MM.1S (cell line): Measurements from ENCODE around the gene C5orf15.

Experiments
- DNase-seq: peaks from one replicate; pipeline ENCODE4 v3.0.0-alpha.2; 2015
- H2AFZ ChIP-seq: fragments of 300-600 bp; sonication (generic); 2 replicates; pipeline ENCODE4 v1.6.0; 2016; ENCODE audit warnings: antibody characterized with exemption, low read length
- H3F3A ChIP-seq: fragments of 300-600 bp; sonication (generic); 2 replicates; pipeline ENCODE4 v1.6.1; 2016; ENCODE audit warnings: mild to moderate bottlenecking, antibody characterized with exemption, low read length, moderate library complexity, mixed read lengths; ENCODE audit not compliant: insufficient read depth
- H3K27ac ChIP-seq: fragments of 300-600 bp; sonication (generic); 2 replicates; pipeline ENCODE4 v1.5.1; 2016; ENCODE audit warnings: mild to moderate bottlenecking, low read length
- H3K27me3 ChIP-seq: fragments of 300-600 bp; sonication (generic); replicated peaks from 2 replicates; pipeline ENCODE4 v1.6.0; 2016; ENCODE audit warnings: low read length; ENCODE audit not compliant: insufficient read depth
- H3K36me3 ChIP-seq: fragments of 300-600 bp; sonication (generic); replicated peaks from 2 replicates; pipeline ENCODE4 v1.6.1; 2016; ENCODE audit warnings: mild to moderate bottlenecking, low read length, mixed read lengths; ENCODE audit not compliant: insufficient read depth
- H3K4me1 ChIP-seq: fragments of 300-600 bp; sonication (generic); 2 replicates; pipeline ENCODE4 v1.6.1; 2016; ENCODE audit warnings: low read length, mixed read lengths
- H3K4me2 ChIP-seq: fragments of 300-600 bp; sonication (generic); 2 replicates; pipeline ENCODE4 v1.6.0; 2016; ENCODE audit warnings: low read depth, low read length
- H3K4me3 ChIP-seq: fragments of 300-600 bp; sonication (generic); 2 replicates; pipeline ENCODE4 v1.5.1; 2016; ENCODE audit warnings: low read length, mixed read lengths
- H3K79me2 ChIP-seq: fragments of 300-600 bp; sonication (generic); 2 replicates; pipeline ENCODE4 v1.6.1; 2016; ENCODE audit warnings: mixed run types, low read length, mixed read lengths
- H3K9ac ChIP-seq: fragments of 300-600 bp; sonication (generic); 2 replicates; pipeline ENCODE4 v1.6.1; 2016; ENCODE audit warnings: low read length, mixed read lengths
- H3K9me2 ChIP-seq: fragments of 300-600 bp; sonication (generic); replicated peaks from 2 replicates; pipeline ENCODE4 v1.6.1; 2016; ENCODE audit warnings: mild to moderate bottlenecking, low read length, mixed read lengths; ENCODE audit not compliant: insufficient read depth
- H3K9me3 ChIP-seq: fragments of 300-600 bp; sonication (generic); replicated peaks from 2 replicates; pipeline ENCODE4 v1.6.1; 2016; ENCODE audit warnings: mild to moderate bottlenecking, low read length, mixed read lengths; ENCODE audit not compliant: insufficient read depth
- H4K20me1 ChIP-seq: fragments of 300-600 bp; sonication (generic); 2 replicates; pipeline ENCODE4 v1.6.1; 2016; ENCODE audit warnings: mild to moderate bottlenecking, low read length, moderate library complexity, mixed read lengths; ENCODE audit not compliant: insufficient read depth
- EZH2 ChIP-seq: fragments of 300-600 bp; sonication (generic); optimal IDR thresholded peaks from 2 replicates; pipeline ENCODE3; 2017; ENCODE audit warnings: low read depth, mild to moderate bottlenecking, antibody characterized with exemption, low read length, mixed read lengths
- EZH2phosphoT487 ChIP-seq: fragments of 300-600 bp; sonication (generic); IDR thresholded peaks from 2 replicates; pipeline ENCODE4 v1.6.1; 2018; ENCODE audit warnings: antibody characterized with exemption, low read length
- TF ChIP-seq, protein P1 (sequence below): fragments of 300-600 bp; sonication (generic); IDR thresholded peaks from 2 replicates; pipeline ENCODE4 v1.5.1; 2016; ENCODE audit warnings: antibody characterized with exemption, low read length, mixed read lengths

The C5orf15 gene

GRCh38 chr5:133925269-133925668 is 43.2 kb downstream of the C5orf15 start:
- Histone ChIP-seq H4K20me1 (no peaks in the 10 kb centered on the region), H3F3A (no peaks in the 10 kb centered on the region), H3K27me3 (no peaks in the 10 kb centered on the region), H3K9me3 (no peaks in the 10 kb centered on the region), H3K79me2 (no peaks in the 10 kb centered on the region), H3K9me2 (no peaks in the 10 kb centered on the region), H3K4me2 (no peak overlapping the region), H2AFZ (no peak overlapping the region), H3K36me3 (no peaks in the 10 kb centered on the region), H3K9ac (no peak overlapping the region), H3K27ac (no peak overlapping the region), H3K4me1 (no peaks in the 10 kb centered on the region), H3K4me3 (no peak overlapping the region)
- TF ChIP-seq EZH2: no peak
- TF ChIP-seq EZH2phosphoT487: no peak
- TF ChIP-seq, protein P1, sequence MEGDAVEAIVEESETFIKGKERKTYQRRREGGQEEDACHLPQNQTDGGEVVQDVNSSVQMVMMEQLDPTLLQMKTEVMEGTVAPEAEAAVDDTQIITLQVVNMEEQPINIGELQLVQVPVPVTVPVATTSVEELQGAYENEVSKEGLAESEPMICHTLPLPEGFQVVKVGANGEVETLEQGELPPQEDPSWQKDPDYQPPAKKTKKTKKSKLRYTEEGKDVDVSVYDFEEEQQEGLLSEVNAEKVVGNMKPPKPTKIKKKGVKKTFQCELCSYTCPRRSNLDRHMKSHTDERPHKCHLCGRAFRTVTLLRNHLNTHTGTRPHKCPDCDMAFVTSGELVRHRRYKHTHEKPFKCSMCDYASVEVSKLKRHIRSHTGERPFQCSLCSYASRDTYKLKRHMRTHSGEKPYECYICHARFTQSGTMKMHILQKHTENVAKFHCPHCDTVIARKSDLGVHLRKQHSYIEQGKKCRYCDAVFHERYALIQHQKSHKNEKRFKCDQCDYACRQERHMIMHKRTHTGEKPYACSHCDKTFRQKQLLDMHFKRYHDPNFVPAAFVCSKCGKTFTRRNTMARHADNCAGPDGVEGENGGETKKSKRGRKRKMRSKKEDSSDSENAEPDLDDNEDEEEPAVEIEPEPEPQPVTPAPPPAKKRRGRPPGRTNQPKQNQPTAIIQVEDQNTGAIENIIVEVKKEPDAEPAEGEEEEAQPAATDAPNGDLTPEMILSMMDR: no peak
- no peak for DNase-seq

- H3K9ac ChIP-seq: no peak overlapping the region
- no peaks in the 10 kb centered on the region for H3K9me3 ChIP-seq
- H3K27me3 ChIP-seq: no peaks in the 10 kb centered on the region
- H3F3A ChIP-seq: no peaks in the 10 kb centered on the region
- no peaks in the 10 kb centered on the region for H3K9me2 ChIP-seq
- H3K4me2 ChIP-seq: no peak overlapping the region
- no peaks in the 10 kb centered on the region for H3K79me2 ChIP-seq
- H3K4me3 ChIP-seq: no peak overlapping the region
- H3K27ac ChIP-seq: no peak overlapping the region
- DNase-seq: no peak
- H3K4me1 ChIP-seq: no peaks in the 10 kb centered on the region
- no peak for TF ChIP-seq EZH2phosphoT487
- TF ChIP-seq EZH2: no peak
- TF ChIP-seq, protein P1: no peak
- H4K20me1 ChIP-seq: no peaks in the 10 kb centered on the region
- H3K36me3 ChIP-seq: no peaks in the 10 kb centered on the region
- no peak overlapping the region for H2AFZ ChIP-seq
Observed at GRCh38 chr5:133924221-133924920, 44.1 kb downstream of the C5orf15 start.

DNA sequence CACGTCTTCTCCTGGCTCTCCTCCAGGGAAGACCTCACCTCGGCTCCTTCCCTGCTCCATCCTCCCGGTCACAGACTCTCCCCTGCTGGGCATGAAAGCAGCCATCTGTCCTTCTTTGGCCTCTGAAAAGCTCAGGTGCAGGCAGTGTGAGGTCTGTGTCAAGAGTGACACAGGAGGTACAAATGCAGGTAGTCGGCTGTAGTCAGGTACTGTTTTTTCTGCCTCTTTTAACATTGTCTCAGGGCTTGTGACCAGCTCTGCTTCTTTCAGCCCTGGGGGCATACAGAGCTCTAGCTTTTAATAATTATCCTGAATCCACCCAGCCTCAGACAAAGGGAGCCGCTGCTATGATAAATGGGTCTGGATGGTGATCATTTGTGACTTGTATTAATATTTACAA is 46.4 kb downstream of the C5orf15 start:
- no peak overlapping the region for H2AFZ ChIP-seq
- no peaks in the 10 kb centered on the region for H4K20me1 ChIP-seq
- no peaks in the 10 kb centered on the region for H3K79me2 ChIP-seq
- H3K9ac ChIP-seq: no peak overlapping the region
- no peaks in the 10 kb centered on the region for H3K9me3 ChIP-seq
- H3K9me2 ChIP-seq: no peaks in the 10 kb centered on the region
- H3F3A ChIP-seq: no peaks in the 10 kb centered on the region
- H3K27ac ChIP-seq: no peak overlapping the region
- DNase-seq: no peak
- H3K4me3 ChIP-seq: no peak overlapping the region
- no peaks in the 10 kb centered on the region for H3K4me1 ChIP-seq
- TF ChIP-seq EZH2 (no peak), EZH2phosphoT487 (no peak)
- TF ChIP-seq, protein P1: no peak
- H3K27me3 ChIP-seq: no peaks in the 10 kb centered on the region
- H3K4me2 ChIP-seq: no peak overlapping the region
- H3K36me3 ChIP-seq: no peaks in the 10 kb centered on the region
